GM10266 (cell line): Measurements from ENCODE around the gene ANKRD34A.

Experiments used
- DNase-seq: peaks from one replicate; pipeline ENCODE4 v3.0.0; 2012; ENCODE audit errors: extremely low spot score
- TF ChIP-seq, protein P1 (sequence below): IDR thresholded peaks from 2 replicates; pipeline ENCODE4 v1.5.1; 2012; ENCODE audit warnings: mild to moderate bottlenecking, low read depth; ENCODE audit not compliant: control insufficient read depth, insufficient read depth; ENCODE audit errors: missing control alignments

Gene ANKRD34A

DNA sequence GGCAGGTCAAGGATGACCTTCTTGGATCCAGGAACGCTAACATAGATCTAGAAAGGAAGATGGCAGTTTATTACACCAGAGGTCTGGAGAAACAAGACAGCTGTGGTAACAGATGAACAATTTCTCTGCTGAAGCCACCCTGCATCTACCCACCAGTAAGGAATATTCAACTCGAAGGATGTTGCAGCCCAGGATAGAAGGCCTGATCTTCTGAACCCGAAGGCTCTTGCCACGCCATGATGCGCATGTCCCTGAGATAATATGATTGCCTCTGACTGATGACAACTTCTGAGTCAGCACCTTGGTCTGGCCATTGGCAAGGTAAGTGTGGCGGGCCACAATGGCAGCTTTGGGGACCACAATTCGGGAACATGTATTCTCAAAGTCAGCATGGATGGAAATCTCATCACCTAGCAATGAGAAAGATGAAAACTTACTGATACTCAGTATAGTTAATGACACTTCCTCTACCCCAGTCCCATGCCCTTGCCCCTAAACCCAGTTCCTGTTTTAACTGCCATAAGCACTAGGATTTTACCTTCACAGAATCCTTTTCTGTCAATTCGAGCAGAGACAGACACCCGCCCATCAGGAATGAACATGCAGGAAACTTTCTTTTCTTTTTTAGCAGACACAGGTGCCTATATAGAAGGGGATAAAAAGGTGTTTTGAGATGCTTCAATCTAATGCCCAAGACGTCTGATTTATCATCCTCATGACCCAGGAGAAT is 30.2 kb upstream of the ANKRD34A start:
- DNase-seq: no peak
- TF ChIP-seq, protein P1, sequence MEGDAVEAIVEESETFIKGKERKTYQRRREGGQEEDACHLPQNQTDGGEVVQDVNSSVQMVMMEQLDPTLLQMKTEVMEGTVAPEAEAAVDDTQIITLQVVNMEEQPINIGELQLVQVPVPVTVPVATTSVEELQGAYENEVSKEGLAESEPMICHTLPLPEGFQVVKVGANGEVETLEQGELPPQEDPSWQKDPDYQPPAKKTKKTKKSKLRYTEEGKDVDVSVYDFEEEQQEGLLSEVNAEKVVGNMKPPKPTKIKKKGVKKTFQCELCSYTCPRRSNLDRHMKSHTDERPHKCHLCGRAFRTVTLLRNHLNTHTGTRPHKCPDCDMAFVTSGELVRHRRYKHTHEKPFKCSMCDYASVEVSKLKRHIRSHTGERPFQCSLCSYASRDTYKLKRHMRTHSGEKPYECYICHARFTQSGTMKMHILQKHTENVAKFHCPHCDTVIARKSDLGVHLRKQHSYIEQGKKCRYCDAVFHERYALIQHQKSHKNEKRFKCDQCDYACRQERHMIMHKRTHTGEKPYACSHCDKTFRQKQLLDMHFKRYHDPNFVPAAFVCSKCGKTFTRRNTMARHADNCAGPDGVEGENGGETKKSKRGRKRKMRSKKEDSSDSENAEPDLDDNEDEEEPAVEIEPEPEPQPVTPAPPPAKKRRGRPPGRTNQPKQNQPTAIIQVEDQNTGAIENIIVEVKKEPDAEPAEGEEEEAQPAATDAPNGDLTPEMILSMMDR: no peak

DNA sequence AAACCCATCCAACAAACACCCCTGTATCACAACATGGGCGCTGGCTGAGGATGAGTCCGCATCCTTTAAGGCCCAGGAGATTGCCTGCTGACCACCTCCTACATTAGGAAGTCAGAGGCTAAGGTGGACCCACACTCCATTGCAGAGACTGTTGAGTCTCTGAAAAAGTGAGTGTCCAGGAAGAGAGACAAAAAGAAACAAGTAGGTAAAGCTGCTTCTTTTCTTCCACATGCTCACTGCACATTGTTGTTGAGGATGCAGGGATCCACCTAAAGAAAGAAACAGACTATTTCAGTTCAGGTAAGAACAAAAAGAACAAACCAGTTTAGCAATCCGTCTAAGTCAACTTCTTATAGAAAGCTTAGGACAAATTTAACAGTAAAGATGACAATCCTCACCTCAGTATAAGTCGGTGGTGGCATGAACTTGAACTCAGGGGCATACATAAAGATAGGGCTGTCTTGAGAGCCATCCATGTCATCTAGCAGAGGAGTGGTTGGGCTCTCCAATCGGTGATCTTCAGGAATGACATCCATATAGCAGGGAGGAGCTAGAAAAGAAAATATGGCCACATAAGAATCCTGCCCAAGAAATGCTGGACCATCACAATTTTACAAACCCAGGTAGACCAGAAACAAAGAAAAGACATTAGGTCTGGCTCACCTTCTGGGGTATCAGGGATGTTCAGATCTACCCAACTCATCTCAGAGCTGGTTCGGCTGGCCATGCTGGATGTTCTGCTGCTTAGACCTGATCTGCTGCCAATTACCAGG is 29.4 kb upstream of the ANKRD34A start:
- TF ChIP-seq, protein P1: no peak
- DNase-seq: no peak

DNA sequence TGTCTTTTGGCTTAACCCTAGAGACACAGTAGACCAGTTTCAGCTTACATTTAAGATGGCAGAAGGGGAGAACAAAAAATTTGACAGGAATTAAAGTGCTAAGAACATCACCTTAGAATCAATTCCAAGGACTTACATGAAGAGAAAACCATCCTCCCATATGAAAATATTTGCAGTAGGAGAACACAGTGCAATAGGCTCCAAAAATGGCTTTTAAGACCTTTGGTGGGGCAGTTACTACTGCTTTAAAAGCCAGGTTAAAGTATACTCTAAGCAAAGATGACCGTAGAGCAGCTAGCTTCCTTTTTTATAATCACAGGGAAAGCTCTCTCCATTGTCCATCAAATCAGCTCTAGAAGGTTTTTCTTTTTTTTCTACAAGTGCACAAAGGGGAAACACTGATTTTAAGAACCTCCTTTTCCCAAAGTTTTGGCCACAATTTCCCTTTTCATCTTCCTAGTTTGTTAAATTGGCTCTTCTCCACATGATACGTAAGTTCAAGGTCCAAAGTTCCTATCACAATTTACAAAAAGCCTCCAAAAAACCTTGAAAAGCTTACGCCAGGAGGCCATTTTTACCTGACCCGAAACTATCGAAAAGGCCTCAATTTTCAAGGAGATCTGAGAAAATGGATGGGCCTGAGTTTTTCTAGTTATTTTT is 28.7 kb upstream of the ANKRD34A start:
- DNase-seq: no peak

DNA sequence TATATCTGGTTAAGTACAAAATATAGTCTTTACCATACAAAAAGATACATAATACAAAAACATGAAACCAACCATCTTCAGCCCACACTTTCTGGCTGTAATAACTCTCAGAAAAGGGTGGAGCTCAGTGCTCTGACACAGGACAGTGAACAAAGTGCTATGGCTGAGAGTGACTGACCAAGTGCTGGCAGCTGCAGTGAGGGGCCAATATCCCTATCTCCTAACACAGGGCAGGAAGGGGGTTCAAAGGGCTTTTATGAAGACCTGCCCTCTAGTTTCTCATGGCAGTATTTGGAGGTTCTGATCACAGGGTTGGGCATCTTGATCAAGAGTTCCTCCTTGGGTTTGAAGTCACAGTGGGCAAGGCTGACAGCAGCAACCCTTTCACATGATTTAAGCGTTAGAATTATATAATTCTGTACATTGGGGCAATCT is 28.1 kb upstream of the ANKRD34A start:
- TF ChIP-seq, protein P1: no peak
- no peak for DNase-seq

More for the DNA sequence above, 28.7 kb upstream of the ANKRD34A start:
- TF ChIP-seq, protein P1: no peak

DNA sequence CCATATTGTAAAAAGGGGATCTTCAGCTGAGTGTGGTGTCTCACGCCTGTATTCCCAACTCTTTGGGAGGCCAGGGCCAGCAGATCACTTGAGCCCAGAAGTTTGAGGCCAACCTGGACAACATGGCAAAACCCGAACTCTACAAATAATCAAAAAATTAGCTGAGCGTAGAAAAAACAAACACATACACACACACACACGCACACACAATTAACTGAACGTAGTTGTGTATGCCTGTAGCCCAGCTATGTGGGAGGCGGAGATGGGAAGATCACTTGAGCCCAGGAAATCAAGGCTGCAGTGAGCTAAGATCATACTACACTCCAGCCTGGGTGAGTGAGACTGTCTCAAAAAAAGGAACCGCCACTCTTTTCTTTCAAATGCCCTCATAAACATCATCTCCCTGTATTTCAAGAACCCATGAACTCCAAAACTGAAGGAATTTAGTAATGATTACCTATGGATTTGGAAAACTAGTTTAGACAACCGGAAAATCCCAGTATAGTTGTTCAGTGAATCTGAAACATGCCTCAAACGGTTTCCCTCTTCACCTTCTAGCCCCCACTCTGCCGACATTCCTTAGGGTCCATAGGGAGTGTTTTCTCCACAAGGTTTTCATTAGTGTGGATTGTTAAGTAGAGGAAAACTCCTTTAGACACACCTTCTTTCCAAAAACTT is 27.5 kb upstream of the ANKRD34A start:
- DNase-seq: no peak
- TF ChIP-seq, protein P1: no peak

DNA sequence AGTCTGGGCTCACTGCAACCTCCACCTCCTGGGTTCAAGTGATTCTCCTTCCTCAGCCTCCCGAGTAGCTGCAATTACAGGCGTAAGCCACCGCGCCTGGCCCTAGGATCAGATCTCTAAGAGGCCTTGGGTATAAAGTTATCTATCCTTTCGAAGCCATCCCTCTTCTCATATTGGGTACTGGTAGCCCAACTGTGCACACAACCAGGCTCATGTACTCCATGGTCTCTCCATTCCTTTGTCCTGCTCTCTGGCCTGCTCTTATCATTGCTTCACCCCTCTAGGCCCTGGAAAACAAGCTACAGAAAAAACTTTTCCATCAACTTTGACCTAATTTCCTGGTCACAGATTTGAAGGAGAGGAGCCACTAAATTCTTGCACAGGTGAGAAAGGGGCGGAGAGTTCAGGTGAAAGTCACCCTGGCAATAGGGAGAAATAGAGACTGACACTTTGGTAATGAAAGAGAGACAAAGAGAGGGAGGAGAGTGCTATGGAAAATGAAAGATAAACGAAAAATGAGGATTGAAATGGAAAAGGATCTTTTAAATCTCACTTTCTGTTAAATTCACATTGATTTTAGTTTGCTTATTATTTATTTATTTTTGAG is 26.0 kb upstream of the ANKRD34A start:
- TF ChIP-seq, protein P1: no peak
- no peak for DNase-seq
